ENCODE data around the gene SP140L. TPM values are rescaled to one million over a fixed set of nuclear protein-coding genes. Genes with fewer than 3 reads are reported as not detected.
A peak's percentile ranks its signal among the peaks of the same experiment; 100 is the strongest.
"Not testable (repeated sequence)": the region's sequence is repeated elsewhere in the genome, so short reads cannot be mapped to it uniquely, and the experiment has no call there.

Gene SP140L
- total and polyA plus RNA-seq, 3 experiments from 2014 or later: 30.1 to 32.5 (median 31.4) TPM

- no peak for DNase-seq
- peaks cover 11% of the 10 kb centered on the region for H3K36me3 ChIP-seq (ENCODE audit: insufficient read depth, low read length)
- Mint-ChIP-seq H3K4me3 (peak overlapping the region in 1 of 7 donors; percentile 25), H3K4me1 (peaks cover 70 to 88% (median 76%) of the 10 kb centered on the region in 3 donors), H3K27ac (peak overlapping the region in 4 of 8 donors; percentile 26 to 90 (median 57)), H3K36me3 (peaks cover 24 to 77% (median 31%) of the 10 kb centered on the region in 3 donors), H3K27me3 (no peaks in the 10 kb centered on the region), H3K9me3 (peaks cover 4 to 18% (median 12%) of the 10 kb centered on the region in 5 donors)
- POLR2A ChIA-PET: interaction anchor here (0.7 kb wide), 1 partner anchor 43 kb away, joined by 4 read pairs; no protein-coding TSS in a partner anchor
- peaks cover 53% of the 10 kb centered on the region for H3K4me1 ChIP-seq (ENCODE audit: insufficient read depth, low read length)
- H3K4me3 ChIP-seq (ENCODE audit: low read length): no peak overlapping the region
- peaks cover 3% of the 10 kb centered on the region for H3K9me3 ChIP-seq (ENCODE audit: low read length)
- H3K27me3 ChIP-seq (ENCODE audit: insufficient read depth, low read length, poor library complexity, severe bottlenecking): no peaks in the 10 kb centered on the region
- no peak overlapping the region for H3K27ac ChIP-seq (ENCODE audit: low read depth, low read length)
- CTCF ChIA-PET: no interaction called here
Measured at GRCh38 chr2:230429513-230429912, 102.5 kb downstream of the SP140L start.

- peak overlapping the region; percentile 18 to 90 (median 58) for H3K27ac Mint-ChIP-seq
- no peaks in the 10 kb centered on the region for H3K27me3 ChIP-seq (ENCODE audit: insufficient read depth, low read length, poor library complexity, severe bottlenecking)
- peaks cover 43% of the 10 kb centered on the region for H3K4me1 ChIP-seq (ENCODE audit: insufficient read depth, low read length)
- H3K9me3 Mint-ChIP-seq: peaks cover 4 to 20% (median 14%) of the 10 kb centered on the region in 5 donors
- H3K9me3 ChIP-seq (ENCODE audit: low read length): peaks cover 10% of the 10 kb centered on the region
- H3K4me3 ChIP-seq (ENCODE audit: low read length): no peak overlapping the region
- no peaks in the 10 kb centered on the region for H3K27me3 Mint-ChIP-seq
- H3K4me3 Mint-ChIP-seq: peak overlapping the region in 6 of 7 donors; percentile 26 to 65 (median 52)
- peaks cover 66 to 83% (median 71%) of the 10 kb centered on the region in 3 donors for H3K4me1 Mint-ChIP-seq
- DNase-seq: peak in 1 of 5 donors; percentile 30
- peaks cover 12% of the 10 kb centered on the region for H3K36me3 ChIP-seq (ENCODE audit: insufficient read depth, low read length)
- H3K36me3 Mint-ChIP-seq: peaks cover 27 to 77% (median 39%) of the 10 kb centered on the region in 3 donors
- ChIA-PET CTCF (interaction anchor here (0.9 kb wide), 1 partner anchor 10 kb away, joined by 4 read pairs; no protein-coding TSS in a partner anchor), POLR2A (no interaction called here)
- H3K27ac ChIP-seq (ENCODE audit: low read depth, low read length): no peak overlapping the region
Measured at GRCh38 chr2:230430957-230431910, 104.2 kb downstream of the SP140L start.

GRCh38 chr2:230434677-230435324 lies 107.8 kb downstream of the SP140L start:
- H3K4me1 Mint-ChIP-seq: peaks cover 62 to 79% (median 71%) of the 10 kb centered on the region in 3 donors
- DNase-seq: no peak
- no peaks in the 10 kb centered on the region for H3K27me3 Mint-ChIP-seq
- peaks cover 18% of the 10 kb centered on the region for H3K36me3 ChIP-seq (ENCODE audit: insufficient read depth, low read length)
- CTCF ChIA-PET: no interaction called here
- H3K4me3 Mint-ChIP-seq: peak overlapping the region in 4 of 7 donors; percentile 6 to 13 (median 10)
- H3K4me1 ChIP-seq (ENCODE audit: insufficient read depth, low read length): peaks cover 42% of the 10 kb centered on the region
- peak overlapping the region; percentile 20 to 97 (median 83) for H3K27ac Mint-ChIP-seq
- H3K9me3 ChIP-seq (ENCODE audit: low read length): peaks cover 10% of the 10 kb centered on the region
- POLR2A ChIA-PET: no interaction called here
- no peaks in the 10 kb centered on the region for H3K27me3 ChIP-seq (ENCODE audit: insufficient read depth, low read length, poor library complexity, severe bottlenecking)
- H3K36me3 Mint-ChIP-seq: peaks cover 16 to 69% (median 35%) of the 10 kb centered on the region in 3 donors
- peaks cover 3 to 10% (median 9%) of the 10 kb centered on the region in 5 donors for H3K9me3 Mint-ChIP-seq
- no peak overlapping the region for H3K4me3 ChIP-seq (ENCODE audit: low read length)
- no peak overlapping the region for H3K27ac ChIP-seq (ENCODE audit: low read depth, low read length)

GRCh38 chr2:230435431-230435830 lies 108.4 kb downstream of the SP140L start:
- H3K9me3 ChIP-seq (ENCODE audit: low read length): peaks cover 10% of the 10 kb centered on the region
- no peak overlapping the region for H3K4me3 ChIP-seq (ENCODE audit: low read length)
- H3K27me3 Mint-ChIP-seq: no peaks in the 10 kb centered on the region
- H3K4me1 Mint-ChIP-seq: peaks cover 59 to 77% (median 70%) of the 10 kb centered on the region in 3 donors
- H3K27ac ChIP-seq (ENCODE audit: low read depth, low read length): no peak overlapping the region
- peaks cover 3 to 7% (median 6%) of the 10 kb centered on the region in 5 donors for H3K9me3 Mint-ChIP-seq
- H3K27me3 ChIP-seq (ENCODE audit: insufficient read depth, low read length, poor library complexity, severe bottlenecking): no peaks in the 10 kb centered on the region
- ChIA-PET POLR2A (no interaction called here), CTCF (interaction anchor here (1.0 kb wide), 1 partner anchor 17 kb away, joined by 3 read pairs; no protein-coding TSS in a partner anchor)
- peaks cover 12 to 63% (median 30%) of the 10 kb centered on the region in 3 donors for H3K36me3 Mint-ChIP-seq
- no peak for DNase-seq
- no peak overlapping the region for H3K4me3 Mint-ChIP-seq
- peaks cover 13% of the 10 kb centered on the region for H3K36me3 ChIP-seq (ENCODE audit: insufficient read depth, low read length)
- H3K4me1 ChIP-seq (ENCODE audit: insufficient read depth, low read length): peaks cover 39% of the 10 kb centered on the region
- peak overlapping the region in 5 of 8 donors; percentile 53 to 97 (median 71) for H3K27ac Mint-ChIP-seq

- H3K27me3 Mint-ChIP-seq; H3K9me3 ChIP-seq (ENCODE audit: low read length); H3K9me3 Mint-ChIP-seq; CTCF ChIA-PET; H3K4me3 ChIP-seq (ENCODE audit: low read length); H3K27ac ChIP-seq (ENCODE audit: low read depth, low read length); H3K27me3 ChIP-seq (ENCODE audit: insufficient read depth, low read length, poor library complexity, severe bottlenecking); POLR2A ChIA-PET; DNase-seq: not testable (repeated sequence)
- Mint-ChIP-seq H3K4me3 (peak overlapping the region in 6 of 7 donors; percentile 40 to 90 (median 77)), H3K4me1 (peaks cover 56 to 78% (median 74%) of the 10 kb centered on the region in 3 donors), H3K36me3 (peaks cover 15 to 52% (median 17%) of the 10 kb centered on the region in 3 donors), H3K27ac (peak overlapping the region; percentile 60 to 98 (median 92))
- peaks cover 46% of the 10 kb centered on the region for H3K4me1 ChIP-seq (ENCODE audit: insufficient read depth, low read length)
- peaks cover 21% of the 10 kb centered on the region for H3K36me3 ChIP-seq (ENCODE audit: insufficient read depth, low read length)
Measured at GRCh38 chr2:230439121-230439520, 112.1 kb downstream of the SP140L start.

- no peak overlapping the region for H3K27ac ChIP-seq (ENCODE audit: low read depth, low read length)
- H3K36me3 ChIP-seq (ENCODE audit: insufficient read depth, low read length): peaks cover 26% of the 10 kb centered on the region
- H3K4me1 ChIP-seq (ENCODE audit: insufficient read depth, low read length): peaks cover 42% of the 10 kb centered on the region
- peaks cover 53 to 74% (median 73%) of the 10 kb centered on the region in 3 donors for H3K4me1 Mint-ChIP-seq
- H3K27ac Mint-ChIP-seq: peak overlapping the region; percentile 60 to 98 (median 92)
- H3K36me3 Mint-ChIP-seq: peaks cover 17 to 55% (median 18%) of the 10 kb centered on the region in 3 donors
- no peaks in the 10 kb centered on the region for H3K27me3 ChIP-seq (ENCODE audit: insufficient read depth, low read length, poor library complexity, severe bottlenecking)
- H3K4me3 Mint-ChIP-seq: peak overlapping the region in 6 of 7 donors; percentile 67 to 90 (median 77)
- peaks cover 3 to 7% (median 5%) of the 10 kb centered on the region in 5 donors for H3K9me3 Mint-ChIP-seq
- POLR2A ChIA-PET: no interaction called here
- DNase-seq: no peak
- H3K9me3 ChIP-seq (ENCODE audit: low read length): peaks cover 10% of the 10 kb centered on the region
- no peaks in the 10 kb centered on the region for H3K27me3 Mint-ChIP-seq
- no peak overlapping the region for H3K4me3 ChIP-seq (ENCODE audit: low read length)
- CTCF ChIA-PET: no interaction called here
Measured at GRCh38 chr2:230439590-230439989, 112.6 kb downstream of the SP140L start.

GRCh38 chr2:230441227-230441897 lies 114.4 kb downstream of the SP140L start:
- H3K27ac Mint-ChIP-seq: peak overlapping the region; percentile 48 to 97 (median 82)
- peaks cover 2 to 3% (median 2%) of the 10 kb centered on the region in 5 donors for H3K9me3 Mint-ChIP-seq
- peaks cover 46 to 72% (median 70%) of the 10 kb centered on the region in 3 donors for H3K4me1 Mint-ChIP-seq
- peaks cover 12 to 56% (median 16%) of the 10 kb centered on the region in 3 donors for H3K36me3 Mint-ChIP-seq
- H3K27ac ChIP-seq (ENCODE audit: low read depth, low read length): no peak overlapping the region
- POLR2A ChIA-PET: no interaction called here
- peak overlapping the region; percentile 29 to 74 (median 70) for H3K4me3 Mint-ChIP-seq
- H3K27me3 Mint-ChIP-seq: no peaks in the 10 kb centered on the region
- peaks cover 2% of the 10 kb centered on the region for H3K9me3 ChIP-seq (ENCODE audit: low read length)
- peak; percentile 29 to 75 (median 37) for DNase-seq
- H3K4me1 ChIP-seq (ENCODE audit: insufficient read depth, low read length): peaks cover 37% of the 10 kb centered on the region
- CTCF ChIA-PET: no interaction called here
- H3K27me3 ChIP-seq (ENCODE audit: insufficient read depth, low read length, poor library complexity, severe bottlenecking): no peaks in the 10 kb centered on the region
- H3K4me3 ChIP-seq (ENCODE audit: low read length): no peak overlapping the region
- H3K36me3 ChIP-seq (ENCODE audit: insufficient read depth, low read length): peaks cover 32% of the 10 kb centered on the region
